ENCODE measurements around the gene ELAC2.
"Not testable (repeated sequence)": the region's sequence is repeated elsewhere in the genome, so short reads cannot be mapped to it uniquely, and the experiment has no call there.

The ELAC2 gene

DNA sequence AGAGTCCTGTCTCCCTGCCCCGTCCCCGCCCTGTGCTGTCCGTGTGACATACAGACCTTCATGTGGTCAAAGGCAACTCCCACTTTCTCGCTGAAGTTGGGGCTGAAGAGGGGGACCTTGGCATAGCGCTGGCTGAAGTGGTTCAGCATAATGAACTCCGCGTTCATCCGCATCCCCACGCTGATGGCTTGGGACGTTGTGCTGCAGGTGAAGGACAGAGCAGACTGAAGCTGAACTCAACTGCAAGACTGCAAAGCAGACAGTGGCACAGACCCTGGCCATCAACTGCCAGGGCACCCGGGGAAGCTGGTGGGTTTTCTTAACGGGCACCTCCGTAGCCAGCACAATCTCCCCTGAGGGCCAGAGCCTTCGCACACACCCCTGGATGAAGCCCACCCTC, 24.2 kb downstream of the ELAC2 start:
- in situ Hi-C loops (cut with HindIII; ENCODE audit: low sequenced_read_pairs): no loop called here

DNA sequence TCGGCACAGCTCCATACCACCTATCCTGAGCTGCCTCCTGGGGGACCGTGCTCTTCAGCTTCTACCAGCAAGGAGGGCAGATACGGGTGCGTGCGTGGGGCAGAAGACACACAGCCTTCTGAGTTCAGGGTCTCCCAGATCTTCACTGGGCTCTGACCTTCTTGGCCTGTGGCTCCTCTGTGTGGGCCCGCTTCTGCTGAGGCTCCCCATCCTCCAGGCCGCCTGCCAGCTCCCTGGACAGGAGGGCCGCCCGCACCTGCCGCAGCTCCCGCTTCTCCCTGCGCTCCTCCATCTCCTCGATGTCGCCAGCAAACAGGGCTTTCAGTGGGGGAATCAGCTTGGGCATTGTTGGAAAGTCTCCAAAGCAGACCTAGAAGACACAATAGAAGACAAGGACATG, 25.2 kb downstream of the ELAC2 start:
- in situ Hi-C loops (cut with HindIII; ENCODE audit: low sequenced_read_pairs): no loop called here

DNA sequence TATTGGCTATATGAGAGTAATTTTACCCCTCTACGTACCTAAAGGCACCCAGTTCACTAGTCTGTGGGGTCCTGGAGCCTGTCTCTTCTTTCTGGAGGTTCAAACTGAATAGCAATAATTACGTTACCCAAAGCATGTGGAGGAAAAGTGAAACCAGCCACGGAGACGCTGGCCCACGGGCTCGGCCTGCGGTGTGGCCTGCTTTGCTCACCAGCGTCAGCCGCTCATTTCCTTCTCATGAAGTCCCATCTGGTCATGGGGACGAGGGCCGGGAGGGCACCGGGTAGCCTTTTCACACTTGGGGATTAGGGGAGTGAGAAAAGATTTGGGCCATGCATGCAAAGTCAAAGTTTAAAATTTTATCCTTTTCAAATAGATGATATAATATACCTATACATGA, 26.9 kb downstream of the ELAC2 start:
- in situ Hi-C loops (cut with HindIII; ENCODE audit: low sequenced_read_pairs): no loop called here

GRCh38 chr17:12990041-12990808, 27.6 kb downstream of the ELAC2 start:
- in situ Hi-C loops (cut with HindIII; ENCODE audit: low sequenced_read_pairs): no loop called here

DNA sequence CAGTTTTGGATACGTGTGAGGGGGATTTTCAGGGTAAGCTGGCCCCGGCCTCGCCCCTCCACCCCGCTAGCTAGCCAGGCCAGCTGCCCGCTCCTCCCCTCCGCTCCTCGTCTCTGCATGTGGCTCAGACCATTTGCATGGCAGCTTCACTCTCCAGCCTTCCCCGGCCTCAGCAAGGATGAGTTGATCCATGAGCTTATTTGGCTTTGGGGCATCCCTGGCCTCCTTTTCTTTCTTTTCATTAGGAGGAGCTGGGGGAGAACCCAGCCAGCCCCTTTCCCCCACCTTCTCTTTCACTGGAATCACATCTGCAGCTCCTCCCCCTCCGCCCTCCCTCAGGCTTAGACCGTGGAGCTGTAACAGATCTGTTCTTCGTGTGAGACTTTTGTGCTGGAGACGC, 30.7 kb downstream of the ELAC2 start:
- in situ Hi-C loops (cut with HindIII; ENCODE audit: low sequenced_read_pairs): no loop called here

- in situ Hi-C loops (cut with HindIII; ENCODE audit: low sequenced_read_pairs): no loop called here
Observed at GRCh38 chr17:12985431-12986293, 32.2 kb downstream of the ELAC2 start.

- in situ Hi-C loops (cut with HindIII; ENCODE audit: low sequenced_read_pairs): no loop called here
Observed at GRCh38 chr17:12983991-12984884, 33.6 kb downstream of the ELAC2 start.

DNA sequence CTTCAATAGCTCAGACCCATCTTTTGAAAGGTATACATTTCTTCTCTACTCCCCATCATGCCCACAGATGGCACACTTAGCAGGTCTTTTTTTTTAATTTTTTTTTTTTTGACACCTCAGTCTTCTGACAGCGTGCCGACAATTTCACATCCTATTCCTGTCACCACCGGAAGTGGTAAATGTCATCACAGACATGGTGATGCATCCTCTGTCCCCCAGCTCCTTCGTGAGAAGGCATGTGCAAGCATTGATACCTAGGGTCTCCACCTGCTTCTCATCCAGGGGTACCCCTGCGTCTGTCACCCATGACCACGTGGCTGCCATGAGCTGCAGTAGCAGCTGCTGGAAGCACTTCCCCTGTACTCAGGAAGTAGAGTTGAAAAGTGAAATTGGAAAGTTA, 35.6 kb downstream of the ELAC2 start:
- in situ Hi-C loops (cut with HindIII; ENCODE audit: low sequenced_read_pairs): no loop called here

DNA sequence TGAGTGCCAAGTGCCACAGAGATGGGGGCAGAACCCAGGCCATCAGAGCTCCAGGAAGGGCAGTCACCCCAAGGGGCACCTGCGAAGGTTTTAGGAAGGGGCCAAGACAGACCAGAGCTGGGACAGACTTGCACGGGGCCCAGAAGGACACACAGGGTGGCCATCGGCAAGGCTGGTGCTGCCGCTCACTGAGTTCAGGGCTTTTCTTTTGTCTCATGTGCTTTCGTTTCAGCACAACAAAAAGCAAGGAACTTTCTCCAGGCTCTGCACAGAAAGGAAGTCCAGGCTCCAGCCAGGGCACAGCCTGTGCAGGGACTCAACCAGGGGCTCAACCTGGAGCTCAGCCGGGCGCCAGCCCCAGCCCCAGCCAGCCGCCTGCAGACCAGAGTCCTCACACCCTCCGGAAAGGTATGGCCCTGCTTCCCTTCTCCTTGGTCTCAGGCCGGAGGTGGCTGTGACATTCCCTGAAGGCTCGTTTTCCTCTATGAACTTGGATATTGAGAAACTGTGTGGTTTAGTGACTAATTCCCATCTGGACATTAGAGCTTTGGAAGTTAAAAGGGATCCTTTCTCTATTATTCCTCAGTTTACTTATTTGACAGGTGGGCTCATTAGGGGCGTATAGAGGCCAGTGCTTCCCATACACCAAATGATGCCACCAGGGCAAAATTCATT, 37.9 kb downstream of the ELAC2 start:
- in situ Hi-C loops (cut with HindIII; ENCODE audit: low sequenced_read_pairs): no loop called here

- in situ Hi-C loops (cut with HindIII; ENCODE audit: low sequenced_read_pairs): no loop called here
Observed at GRCh38 chr17:12979246-12979645, 38.6 kb downstream of the ELAC2 start.

DNA sequence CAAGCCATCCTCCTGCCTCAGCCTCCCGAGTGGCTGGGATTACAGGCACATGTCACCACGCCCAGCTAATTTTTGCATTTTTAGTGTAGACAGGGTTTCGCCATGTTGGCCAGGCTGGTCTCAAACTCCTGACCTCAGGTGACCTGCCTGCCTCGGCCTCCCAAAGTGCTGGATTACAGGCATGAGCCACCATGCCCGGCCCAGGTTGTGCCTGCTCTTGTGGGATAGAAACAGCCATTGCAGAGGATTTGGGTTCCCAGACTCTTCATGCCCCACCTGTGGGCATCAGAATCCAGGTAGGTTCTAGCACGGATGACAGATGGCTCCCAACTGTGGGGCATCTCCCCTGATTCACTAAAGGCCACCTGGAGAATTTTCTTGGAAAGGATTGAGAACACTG, 39.0 kb downstream of the ELAC2 start:
- in situ Hi-C loops (cut with HindIII; ENCODE audit: low sequenced_read_pairs): not testable (repeated sequence)

- in situ Hi-C loops (cut with HindIII; ENCODE audit: low sequenced_read_pairs): no loop called here
Observed at GRCh38 chr17:12977008-12977751, 40.6 kb downstream of the ELAC2 start.

- in situ Hi-C loops (cut with HindIII; ENCODE audit: low sequenced_read_pairs): no loop called here
Observed at GRCh38 chr17:12974005-12974531, 43.8 kb downstream of the ELAC2 start.

- in situ Hi-C loops (cut with HindIII; ENCODE audit: low sequenced_read_pairs): no loop called here
Observed at GRCh38 chr17:12973496-12974004, 44.3 kb downstream of the ELAC2 start.

- in situ Hi-C loops (cut with HindIII; ENCODE audit: low sequenced_read_pairs): no loop called here
Observed at GRCh38 chr17:12967962-12968361, 49.9 kb downstream of the ELAC2 start.

GRCh38 chr17:12966413-12966812, 51.4 kb downstream of the ELAC2 start:
- in situ Hi-C loops (cut with HindIII; ENCODE audit: low sequenced_read_pairs): no loop called here

DNA sequence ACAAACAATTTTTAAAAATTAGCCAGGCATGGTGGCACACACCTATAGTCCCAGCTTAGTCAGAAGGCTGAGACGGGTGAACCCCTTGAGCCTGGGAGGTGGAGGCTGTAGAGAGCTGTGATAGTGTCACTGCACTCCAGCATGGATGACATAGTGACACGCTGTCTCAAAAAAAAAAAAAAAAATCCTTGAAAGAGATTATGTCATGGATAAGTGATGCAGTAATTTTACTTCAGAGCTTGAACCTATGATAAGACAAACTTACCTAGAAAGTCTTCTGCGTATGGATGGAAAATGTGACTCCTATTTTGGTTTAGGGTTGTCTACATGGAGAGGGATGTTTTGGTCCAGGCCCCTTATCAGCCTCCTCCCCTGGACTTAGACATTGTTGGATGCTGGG, 51.8 kb downstream of the ELAC2 start:
- in situ Hi-C loops (cut with HindIII; ENCODE audit: low sequenced_read_pairs): no loop called here

DNA sequence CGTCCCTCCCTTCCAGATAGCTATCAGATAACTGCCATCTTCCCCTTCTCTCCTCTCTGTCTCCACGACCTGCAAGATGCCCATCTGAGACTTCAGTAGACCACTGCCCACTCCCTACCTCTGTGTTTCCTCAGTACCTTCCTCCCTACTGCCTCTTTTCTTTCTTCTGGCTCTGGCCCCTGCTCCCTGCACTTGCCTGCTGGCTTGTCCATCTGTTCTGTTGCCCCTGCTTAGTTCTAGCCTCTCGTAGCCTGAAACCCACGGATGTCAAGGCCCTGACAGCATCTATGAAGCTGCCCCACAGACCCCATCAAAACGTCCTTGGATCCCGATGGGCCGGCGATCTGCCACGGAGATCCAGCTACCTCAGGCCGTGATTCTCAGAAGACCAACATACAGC, 53.0 kb downstream of the ELAC2 start:
- in situ Hi-C loops (cut with HindIII; ENCODE audit: low sequenced_read_pairs): no loop called here

- in situ Hi-C loops (cut with HindIII; ENCODE audit: low sequenced_read_pairs): no loop called here
Observed at GRCh38 chr17:12964162-12964561, 53.7 kb downstream of the ELAC2 start.
